ENCODE measurements around the gene LARGE1. TPM values are rescaled to one million over a fixed set of nuclear protein-coding genes. Genes with fewer than 3 reads are reported as not detected.

LARGE1 gene
- total and polyA plus RNA-seq, 9 of the 15 experiments (the other 6 are each of a cell fraction or from before 2014, with no cell fraction given), result 0.01 to 0.66 (median 0.14) TPM; not detected in 2

- no peak for FAIRE-seq
- H4K20me1 ChIP-seq (replicated peaks; ENCODE audit: control insufficient read depth, insufficient read depth, low read length), result no peaks in the 10 kb centered on the region
- in situ Hi-C loops (cut with MboI) (no loop called here), intact Hi-C loops (cut with micrococcal nuclease) (no loop called here)
- H2AFZ ChIP-seq (ENCODE audit: low read depth, low read length), result no peak overlapping the region
- no peak overlapping the region for H3K4me3 ChIP-seq
- H3K79me2 ChIP-seq (ENCODE audit: control insufficient read depth, insufficient read depth, low read length), result no peaks in the 10 kb centered on the region
- H3K4me1 ChIP-seq (replicated peaks in 1 of 2; ENCODE audit: control insufficient read depth in 2 of 2, insufficient read depth in 2 of 2, low read length in 2 of 2), result no peaks in the 10 kb centered on the region
- no TSS peak for BruUV-seq (replicated peaks)
- H3K4me2 ChIP-seq (ENCODE audit: insufficient read depth, low read length), result no peak overlapping the region
- ChIA-PET POLR2A (no interaction called here), CTCF (ENCODE audit: low intra/inter-chr PET ratio) (no interaction called here)
- no peaks in the 10 kb centered on the region for H3K27me3 ChIP-seq (ENCODE audit: control insufficient read depth in 2 of 2, insufficient read depth in 2 of 2, low read length in 2 of 2)
- no peak for ATAC-seq
- H3K9me3 ChIP-seq (replicated peaks; ENCODE audit: control insufficient read depth, insufficient read depth, low read depth, low read length), result no peaks in the 10 kb centered on the region
- no peak overlapping the region for H3K9ac ChIP-seq (ENCODE audit: insufficient read depth in 1 of 2, low read depth in 2 of 2, low read length in 2 of 2)
- no peak overlapping the region for H3K27ac ChIP-seq (ENCODE audit: extremely low read depth, low read depth, low read length)
- WGBS (ENCODE audit: insufficient coverage, low coverage, missing lambda C conversion rate), result 3% methylated on average over 4 of the region's 5 CpGs
- H3K9me1 ChIP-seq (ENCODE audit: control insufficient read depth, insufficient read depth, low read length), result no peaks in the 10 kb centered on the region
- H3K36me3 ChIP-seq (ENCODE audit: control insufficient read depth, insufficient read depth, low read length), result no peaks in the 10 kb centered on the region
- no peak for DNase-seq (ENCODE audit: extremely low read depth in 1 of 4, low spot score in 3 of 4)
- TF ChIP-seq ZNF124 (CRISPR knock-in tag; IDR thresholded peaks at IDR 0.05), result no peak
- TF ChIP-seq ZNF395 (CRISPR knock-in tag; IDR thresholded peaks at IDR 0.05), result no peak
- no peak for TF ChIP-seq MCM7 (IDR thresholded peaks at IDR 0.05)
- TF ChIP-seq AFF4 (CRISPR knock-in tag; IDR thresholded peaks at IDR 0.05), result no peak
- TF ChIP-seq ZNF280A (IDR thresholded peaks at IDR 0.05; ENCODE audit: low read depth, partially characterized antibody), result no peak
- TF ChIP-seq STAT6 (CRISPR knock-in tag; IDR thresholded peaks at IDR 0.05), result no peak
- no peak for TF ChIP-seq ZNF184 (CRISPR knock-in tag; IDR thresholded peaks at IDR 0.05)
- no peak for TF ChIP-seq CAMTA2 (CRISPR knock-in tag; conservative IDR thresholded peaks at IDR 0.05)
- TF ChIP-seq HNRNPK (IDR thresholded peaks at IDR 0.05; ENCODE audit: low read depth, low read length, poor library complexity, severe bottlenecking), result no peak
- TF ChIP-seq SAFB2 (IDR thresholded peaks at IDR 0.05; ENCODE audit: borderline replicate concordance, low read depth, low read length, severe bottlenecking), result no peak
- no peak for TF ChIP-seq SOX6 (IDR thresholded peaks at IDR 0.05)
- no peak for TF ChIP-seq IRF2 (CRISPR knock-in tag; IDR thresholded peaks at IDR 0.05)
- no peak for TF ChIP-seq JUN (IDR thresholded peaks at IDR 0.05; ENCODE audit: borderline replicate concordance, low read depth, low read length)
- no peak for TF ChIP-seq JUN (CRISPR knock-in tag; IDR thresholded peaks at IDR 0.05; ENCODE audit: borderline replicate concordance)
- TF ChIP-seq BACH1 (tag; IDR thresholded peaks at IDR 0.05), result no peak
Measured at GRCh38 chr22:33481550-33481949, 438.7 kb downstream of the LARGE1 start.

Data from K562 (cell line).